HK-2 (cell line): ENCODE measurements around the gene ZNF397.

ENCODE experiments used
- DNase-seq: peaks from one replicate; pipeline ENCODE4 v3.0.0-alpha.2; 2018; ENCODE audit not compliant: unreplicated experiment

Gene ZNF397

DNA sequence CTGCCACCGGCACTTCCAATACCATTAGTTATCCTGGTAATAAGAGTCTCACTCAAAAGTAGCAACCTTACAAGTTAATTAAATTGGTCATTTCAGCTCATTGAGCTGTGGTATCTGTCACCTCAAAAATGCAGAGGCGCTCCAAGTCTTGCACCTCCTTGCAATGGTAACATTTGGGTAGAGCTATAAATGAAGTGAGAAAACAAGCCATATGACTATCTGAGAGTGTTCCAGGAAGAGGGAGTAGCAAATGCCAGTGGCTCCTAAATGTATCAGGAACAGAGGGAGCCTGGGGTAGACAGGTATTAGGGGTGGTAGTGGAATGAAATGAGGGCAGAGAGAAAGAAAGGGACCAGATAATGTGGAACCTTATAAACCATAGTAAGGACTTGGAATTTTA, 55.2 kb downstream of the ZNF397 start:
- no peak for DNase-seq

DNA sequence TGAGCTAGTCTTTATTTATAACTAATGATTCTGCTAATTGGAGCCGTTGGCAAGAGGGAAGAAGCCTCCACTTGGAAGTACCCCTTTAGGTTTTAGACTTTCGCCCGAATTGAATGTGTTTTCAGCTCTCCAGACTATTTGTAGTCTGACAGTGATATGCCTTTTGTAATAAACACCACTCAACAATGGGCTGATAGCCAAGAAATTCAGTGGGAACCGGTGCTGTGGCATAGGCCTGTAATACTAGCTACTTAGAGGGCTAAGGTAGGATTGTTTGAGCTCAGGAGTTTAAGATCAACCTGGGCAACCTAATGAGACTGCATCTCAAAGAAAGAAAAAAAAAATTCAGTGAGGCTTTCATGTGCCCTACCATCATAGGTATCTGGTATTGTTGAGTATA, 62.8 kb downstream of the ZNF397 start:
- no peak for DNase-seq

DNA sequence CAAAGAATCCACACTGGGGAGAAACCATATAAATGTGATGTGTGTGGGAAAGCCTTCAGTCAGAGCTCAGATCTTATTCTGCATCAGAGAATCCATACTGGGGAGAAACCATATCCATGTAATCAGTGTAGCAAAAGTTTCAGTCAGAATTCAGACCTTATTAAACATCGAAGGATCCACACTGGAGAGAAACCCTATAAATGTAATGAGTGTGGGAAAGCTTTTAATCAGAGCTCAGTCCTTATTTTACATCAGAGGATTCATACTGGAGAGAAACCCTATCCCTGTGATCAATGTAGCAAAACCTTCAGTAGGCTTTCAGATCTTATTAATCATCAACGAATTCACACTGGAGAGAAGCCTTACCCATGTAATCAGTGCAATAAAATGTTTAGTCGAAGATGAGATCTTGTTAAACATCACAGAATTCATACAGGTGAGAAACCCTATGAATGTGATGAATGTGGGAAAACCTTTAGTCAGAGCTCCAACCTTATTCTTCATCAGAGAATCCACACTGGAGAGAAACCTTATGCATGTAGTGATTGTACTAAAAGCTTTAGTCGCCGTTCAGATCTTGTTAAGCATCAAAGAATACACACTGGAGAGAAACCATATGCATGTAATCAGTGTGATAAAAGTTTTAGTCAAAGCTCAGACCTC, 65.9 kb downstream of the ZNF397 start:
- no peak for DNase-seq
